Colonic mucosa (tissue), 4 donors: ENCODE results near the gene HLCS. TPM values are rescaled to one million over a fixed set of nuclear protein-coding genes. Genes with fewer than 3 reads are reported as not detected.

Experiments used
- DNase-seq: peaks from one replicate; pipeline ENCODE4 v3.0.0-alpha.2; 2020
- H3K27ac ChIP-seq: fragments of 200-600 bp; one replicate; pipeline ENCODE4 v1.8.0; 2021
- H3K27me3 ChIP-seq: fragments of 200-600 bp; one replicate; pipeline ENCODE4 v1.8.0; 2021
- H3K36me3 ChIP-seq: fragments of 200-600 bp; one replicate; pipeline ENCODE4 v1.8.0; 2021
- H3K4me1 ChIP-seq: fragments of 200-600 bp; one replicate; pipeline ENCODE4 v1.8.0; 2021; ENCODE audit warnings: mild to moderate bottlenecking
- H3K4me3 ChIP-seq: fragments of 200-600 bp; one replicate; pipeline ENCODE4 v1.8.0; 2021
- H3K9ac ChIP-seq, 2 donors: one replicate each; pipeline ENCODE4 v1.7.0; 2013; ENCODE audit warnings: control low read depth in 2 of 2, low read depth in 2 of 2, low read length in 2 of 2
- H3K9me3 ChIP-seq: fragments of 200-600 bp; one replicate; pipeline ENCODE4 v1.8.0; 2021
- intact Hi-C: fragments of 100-400 bp; cut with DNase I; formaldehyde crosslinking; loops from one replicate; pipeline ENCODE4 v1.14.1; 2022
- total RNA-seq, 2 donors: library from RNA; stranded (reverse); fragmentation: NEBNext Ultra II Directional in 1 of 2; extraction: Animal tissue kit (Norgen Biotek cat#: 25700) in 1 of 2; gene quantifications; one replicate each; pipeline ENCODE4 v1.2.1, GENCODE V29; 2021
- TF ChIP-seq, protein P1 (sequence below): fragments of 200-600 bp; IDR thresholded peaks from one replicate; pipeline ENCODE4 v1.8.0; 2022; ENCODE audit warnings: antibody characterized with exemption, mild to moderate bottlenecking
- donor health status: healthy.
- donor health status: DM: no; HTN: no; CAD: no.
- donor health status: DM: no; HTN: no; CAD: no.

Gene HLCS
- total RNA-seq, 2 donors from 2014 or later, result 10.8 to 11.4 TPM

DNA sequence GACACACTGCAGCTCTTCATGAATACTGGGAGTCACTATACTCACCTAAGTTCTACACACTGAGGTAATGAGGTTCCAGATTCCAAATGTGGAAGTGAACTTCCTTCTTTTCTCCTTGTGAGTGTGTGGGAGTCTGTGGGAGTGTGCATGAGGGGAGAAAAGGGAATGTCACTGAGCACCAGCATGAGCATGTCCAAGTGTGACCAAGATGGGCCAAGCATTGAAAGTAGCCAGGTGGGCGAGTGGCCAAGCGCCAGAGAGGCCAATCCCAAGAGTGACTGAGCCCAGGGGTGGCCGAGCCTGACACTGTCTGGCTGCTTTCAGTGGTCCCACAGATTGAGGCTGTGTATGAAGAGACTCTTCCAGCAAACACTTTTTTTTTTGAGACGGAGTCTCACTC is 132.3 kb downstream of the HLCS start:
- H3K9me3 ChIP-seq, result no peaks in the 10 kb centered on the region
- no peak overlapping the region for H3K4me3 ChIP-seq
- intact Hi-C loops, result no loop called here
- H3K27me3 ChIP-seq, result no peaks in the 10 kb centered on the region
- no peaks in the 10 kb centered on the region for H3K36me3 ChIP-seq
- no peak overlapping the region for H3K27ac ChIP-seq
- TF ChIP-seq, protein P1, sequence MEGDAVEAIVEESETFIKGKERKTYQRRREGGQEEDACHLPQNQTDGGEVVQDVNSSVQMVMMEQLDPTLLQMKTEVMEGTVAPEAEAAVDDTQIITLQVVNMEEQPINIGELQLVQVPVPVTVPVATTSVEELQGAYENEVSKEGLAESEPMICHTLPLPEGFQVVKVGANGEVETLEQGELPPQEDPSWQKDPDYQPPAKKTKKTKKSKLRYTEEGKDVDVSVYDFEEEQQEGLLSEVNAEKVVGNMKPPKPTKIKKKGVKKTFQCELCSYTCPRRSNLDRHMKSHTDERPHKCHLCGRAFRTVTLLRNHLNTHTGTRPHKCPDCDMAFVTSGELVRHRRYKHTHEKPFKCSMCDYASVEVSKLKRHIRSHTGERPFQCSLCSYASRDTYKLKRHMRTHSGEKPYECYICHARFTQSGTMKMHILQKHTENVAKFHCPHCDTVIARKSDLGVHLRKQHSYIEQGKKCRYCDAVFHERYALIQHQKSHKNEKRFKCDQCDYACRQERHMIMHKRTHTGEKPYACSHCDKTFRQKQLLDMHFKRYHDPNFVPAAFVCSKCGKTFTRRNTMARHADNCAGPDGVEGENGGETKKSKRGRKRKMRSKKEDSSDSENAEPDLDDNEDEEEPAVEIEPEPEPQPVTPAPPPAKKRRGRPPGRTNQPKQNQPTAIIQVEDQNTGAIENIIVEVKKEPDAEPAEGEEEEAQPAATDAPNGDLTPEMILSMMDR, result no peak
- no peaks in the 10 kb centered on the region for H3K4me1 ChIP-seq
- DNase-seq, result no peak
- H3K9ac ChIP-seq, result no peak overlapping the region

DNA sequence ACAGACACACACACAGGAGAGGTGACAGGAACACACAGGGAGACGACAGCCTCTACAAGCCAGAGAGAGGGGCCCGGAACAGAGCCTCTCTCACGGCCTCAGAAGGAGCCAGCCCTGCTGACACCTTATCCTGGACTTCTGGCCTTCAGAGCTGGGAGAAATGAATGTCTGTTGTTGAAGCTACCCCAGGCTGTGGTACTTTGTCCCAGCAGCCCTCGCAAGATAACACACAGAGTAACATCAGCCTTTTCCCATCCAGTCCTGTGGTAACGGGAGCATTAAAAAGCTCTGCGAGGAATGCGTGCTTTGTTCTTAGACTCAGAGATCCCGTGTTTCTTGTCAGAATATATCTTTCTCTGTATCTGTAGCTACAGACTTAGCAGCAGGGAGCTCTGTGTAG is 136.4 kb downstream of the HLCS start:
- no peaks in the 10 kb centered on the region for H3K9me3 ChIP-seq
- DNase-seq, result no peak
- H3K27ac ChIP-seq, result no peak overlapping the region
- no peaks in the 10 kb centered on the region for H3K4me1 ChIP-seq
- TF ChIP-seq, protein P1, result no peak
- no peak overlapping the region for H3K4me3 ChIP-seq
- intact Hi-C loops, result no loop called here
- H3K9ac ChIP-seq, result no peak overlapping the region
- no peaks in the 10 kb centered on the region for H3K27me3 ChIP-seq
- no peaks in the 10 kb centered on the region for H3K36me3 ChIP-seq

DNA sequence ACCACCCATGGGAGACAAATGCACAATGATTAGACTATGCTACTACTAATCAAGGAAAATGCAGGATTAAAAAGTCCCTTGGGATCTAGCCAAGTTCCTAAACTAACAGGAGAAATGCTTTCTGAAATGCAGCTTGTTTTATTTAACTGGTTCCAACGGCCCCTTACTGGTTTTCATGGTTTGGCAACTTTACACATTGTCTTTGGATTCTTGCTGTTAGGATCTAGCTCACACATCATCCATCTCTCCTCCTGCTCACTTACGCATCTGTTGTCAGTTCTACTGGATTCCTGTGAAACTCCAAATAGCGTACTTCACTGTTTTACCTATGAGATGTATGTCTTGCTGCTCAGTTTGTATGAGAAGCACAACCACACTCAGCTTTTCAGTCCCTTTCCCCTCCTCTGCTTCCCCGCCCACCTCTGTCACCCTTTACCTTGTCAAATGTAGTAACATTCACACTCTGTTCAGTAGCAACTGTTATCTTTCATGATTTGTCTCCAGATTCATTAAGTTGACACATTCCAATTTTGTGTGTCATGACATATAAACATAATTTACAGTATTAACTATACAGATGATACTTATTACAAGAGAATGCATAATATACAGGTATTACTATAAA is 137.5 kb downstream of the HLCS start:
- H3K4me1 ChIP-seq, result no peaks in the 10 kb centered on the region
- intact Hi-C loops, result no loop called here
- TF ChIP-seq, protein P1, result no peak

DNA sequence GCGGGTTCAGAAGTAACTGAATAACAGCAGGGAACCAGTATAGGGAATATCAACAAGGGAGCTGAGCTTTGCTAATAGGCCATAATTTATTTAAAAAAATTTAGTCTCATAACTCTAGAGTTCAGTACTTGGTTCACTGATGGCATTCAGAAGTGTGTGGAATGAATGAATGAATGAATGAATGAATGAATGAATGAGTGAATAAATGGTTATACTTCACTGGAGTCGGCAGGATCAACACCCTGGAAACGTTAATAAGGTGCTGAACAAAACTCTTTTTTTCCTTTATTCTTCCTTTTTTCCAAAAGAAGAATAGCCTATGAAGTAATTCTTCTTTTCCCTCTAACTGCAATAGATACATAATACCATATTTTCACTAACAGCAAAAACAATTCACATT is 138.3 kb downstream of the HLCS start:
- Histone ChIP-seq H3K36me3 (no peaks in the 10 kb centered on the region), H3K27me3 (no peaks in the 10 kb centered on the region), H3K27ac (no peak overlapping the region), H3K4me3 (no peak overlapping the region), H3K9me3 (no peaks in the 10 kb centered on the region), H3K9ac (no peak overlapping the region), H3K4me1 (no peaks in the 10 kb centered on the region)
- intact Hi-C loops, result no loop called here
- no peak for DNase-seq
- TF ChIP-seq, protein P1, result no peak

More for the DNA sequence above, 137.5 kb downstream of the HLCS start:
- Histone ChIP-seq H3K9ac (no peak overlapping the region), H3K27me3 (no peaks in the 10 kb centered on the region), H3K4me3 (no peak overlapping the region), H3K9me3 (no peaks in the 10 kb centered on the region), H3K27ac (no peak overlapping the region), H3K36me3 (no peaks in the 10 kb centered on the region)
- no peak for DNase-seq

DNA sequence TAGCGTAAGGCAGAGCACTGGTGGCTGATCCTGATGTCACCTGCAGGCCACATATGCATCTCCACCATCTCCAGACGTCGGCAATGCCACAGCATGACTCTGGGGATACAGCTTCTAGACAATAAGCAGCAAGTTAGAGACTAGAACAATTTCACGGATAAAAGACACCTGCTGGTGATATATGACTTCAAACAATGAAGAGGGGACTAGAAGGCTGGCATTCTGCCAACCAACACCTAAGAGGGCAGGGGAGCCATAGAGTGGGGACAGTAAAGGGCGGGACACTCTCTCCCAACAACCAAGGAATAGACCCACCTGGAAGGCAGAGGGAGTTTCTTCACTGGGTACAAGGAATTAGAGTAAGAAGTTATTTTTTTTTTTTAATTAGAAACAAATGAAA is 140.8 kb downstream of the HLCS start:
- Histone ChIP-seq H3K9ac (no peak overlapping the region), H3K9me3 (no peaks in the 10 kb centered on the region), H3K36me3 (no peaks in the 10 kb centered on the region), H3K4me3 (no peak overlapping the region), H3K4me1 (no peaks in the 10 kb centered on the region), H3K27me3 (no peaks in the 10 kb centered on the region), H3K27ac (no peak overlapping the region)
- no peak for DNase-seq
- TF ChIP-seq, protein P1, result no peak
- intact Hi-C loops, result no loop called here

DNA sequence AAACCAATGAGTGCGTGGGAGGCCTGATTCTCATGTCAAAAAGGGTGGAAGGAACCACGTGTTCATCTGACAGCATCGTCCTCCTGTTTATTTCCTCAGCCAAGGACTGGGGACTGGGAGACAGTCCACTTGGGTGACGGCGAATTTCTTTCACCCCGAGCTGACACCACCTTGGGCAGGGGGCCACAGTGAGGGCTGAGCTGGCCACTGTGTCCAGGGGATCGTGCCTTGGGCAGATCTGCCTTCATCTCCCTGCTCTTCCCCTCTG is 145.5 kb downstream of the HLCS start:
- no peak for DNase-seq
- Histone ChIP-seq H3K27ac (no peak overlapping the region), H3K27me3 (no peaks in the 10 kb centered on the region), H3K9me3 (no peaks in the 10 kb centered on the region), H3K4me3 (no peak overlapping the region), H3K36me3 (no peaks in the 10 kb centered on the region), H3K9ac (no peak overlapping the region), H3K4me1 (no peaks in the 10 kb centered on the region)
- intact Hi-C loops, result no loop called here
- TF ChIP-seq, protein P1, result no peak
